Pulmonary artery endothelial cell (primary cell): Measurements from ENCODE around the gene CST11. TPM values are rescaled to one million over a fixed set of nuclear protein-coding genes. Genes with fewer than 3 reads are reported as not detected.

Experiments used
- DNase-seq: peaks from one replicate; pipeline ENCODE4 v3.0.0-alpha.2; 2011; ENCODE audit warnings: low read depth, low spot score
- total RNA-seq: library from RNA; depleted of rRNA; stranded (reverse); fragments of >200 nt; gene quantifications from 2 replicates; pipeline ENCODE4 v1.2.3, GENCODE V29; 2014

The CST11 gene
- total RNA-seq, 1 donor from 2014 or later, result not detected

DNA sequence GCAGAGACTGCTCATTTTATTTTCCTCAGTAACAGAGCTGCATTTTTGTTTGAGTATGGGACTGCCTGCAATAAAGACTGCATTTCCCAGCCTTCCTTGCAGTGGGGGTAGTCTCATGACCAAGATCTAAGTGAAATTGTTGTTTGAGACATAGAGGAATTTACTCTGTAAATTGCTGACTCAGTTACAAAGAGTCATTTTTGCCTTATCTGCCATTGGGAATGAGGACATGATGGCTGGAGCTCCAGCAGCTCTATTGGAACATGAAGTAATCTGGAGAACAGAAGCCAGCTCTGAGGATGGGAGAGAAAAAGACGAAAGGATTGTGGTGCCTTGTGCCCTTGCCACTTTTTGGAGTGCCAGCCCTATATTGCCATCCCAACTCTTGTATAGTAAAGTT is 2.1 kb upstream of the CST11 start:
- DNase-seq, result no peak

DNA sequence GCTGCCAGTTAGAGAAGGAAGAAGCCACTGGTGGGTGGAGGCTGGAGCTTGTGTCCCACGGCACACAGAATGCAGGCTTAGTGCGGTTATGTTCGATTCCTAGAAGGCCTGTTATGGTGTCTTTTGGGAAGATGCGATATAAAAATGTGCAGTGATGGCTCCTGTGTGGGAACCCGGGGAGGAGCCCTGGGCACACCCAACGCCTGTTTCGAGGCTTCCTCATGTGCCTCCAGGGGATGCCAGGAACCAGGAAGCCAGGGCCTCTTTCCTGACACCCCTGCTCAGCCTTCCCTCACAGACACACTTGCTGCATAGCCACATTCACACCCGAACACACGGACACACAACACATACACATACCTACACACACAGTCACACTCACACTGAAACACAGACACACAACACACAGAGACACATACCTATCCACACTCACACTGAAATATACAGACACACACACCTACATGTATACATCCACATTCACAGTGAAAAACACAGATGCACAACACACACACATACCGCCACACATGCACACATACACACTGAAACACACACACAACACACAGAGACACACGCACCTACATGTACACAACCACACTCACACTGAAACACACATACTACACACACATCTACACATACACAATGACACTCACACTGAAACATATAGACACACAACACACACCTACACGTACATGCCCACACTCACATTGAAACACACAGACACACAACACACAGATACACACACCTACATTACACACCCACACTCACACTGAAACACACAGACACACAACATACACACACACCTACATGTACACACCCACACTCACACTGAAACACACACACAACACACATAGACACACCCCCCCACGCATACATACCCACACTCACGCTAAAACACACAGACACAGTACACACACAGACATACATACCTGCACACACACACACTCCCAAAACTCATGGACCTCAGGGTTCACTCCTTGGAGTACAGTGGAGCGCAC is 1.2 kb upstream of the CST11 start:
- no peak for DNase-seq

DNA sequence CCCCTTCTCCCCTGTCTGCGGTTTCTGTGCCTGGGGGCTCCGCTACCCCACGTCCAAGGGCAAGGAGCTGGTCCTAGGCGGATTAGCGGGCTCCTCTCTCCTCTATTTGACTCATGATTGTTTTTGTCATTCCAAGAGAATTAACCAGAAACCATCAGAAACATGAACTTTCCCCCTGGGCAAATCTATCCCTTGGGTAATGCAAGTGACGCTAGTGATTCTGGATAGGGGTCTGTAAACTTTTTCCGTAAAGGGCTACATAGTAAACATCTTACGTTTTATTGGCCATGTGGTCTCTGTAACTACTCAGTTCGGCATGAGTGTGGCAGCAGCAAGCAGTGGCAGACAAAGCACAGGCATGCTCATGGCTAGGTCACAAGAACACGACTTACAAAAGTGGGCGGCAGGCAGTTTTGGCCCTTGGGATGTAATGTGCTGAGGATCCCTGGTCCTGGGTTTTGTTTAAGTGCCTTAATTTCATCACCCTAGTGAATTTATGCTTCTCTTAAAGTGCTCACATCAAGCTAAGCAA is 654 bp downstream of the CST11 start:
- no peak for DNase-seq

DNA sequence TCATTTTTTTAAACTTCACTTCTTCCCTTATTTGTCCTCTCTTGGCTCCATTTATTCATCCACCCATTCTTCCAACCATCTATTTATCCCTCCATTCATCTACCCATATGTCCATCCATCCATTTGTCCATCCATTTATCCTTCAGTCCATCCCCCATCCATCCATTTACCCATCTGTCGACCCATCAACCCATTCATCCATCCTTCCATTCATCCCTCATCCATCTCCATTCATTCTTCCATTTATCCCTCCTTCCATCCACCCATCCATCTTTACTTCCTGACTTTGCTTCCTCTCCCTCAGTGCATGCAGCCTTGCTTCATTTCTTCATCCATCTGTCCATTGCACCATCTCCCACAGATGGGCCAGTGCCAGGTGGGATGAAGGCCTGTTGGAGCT is 1.8 kb downstream of the CST11 start:
- no peak for DNase-seq

DNA sequence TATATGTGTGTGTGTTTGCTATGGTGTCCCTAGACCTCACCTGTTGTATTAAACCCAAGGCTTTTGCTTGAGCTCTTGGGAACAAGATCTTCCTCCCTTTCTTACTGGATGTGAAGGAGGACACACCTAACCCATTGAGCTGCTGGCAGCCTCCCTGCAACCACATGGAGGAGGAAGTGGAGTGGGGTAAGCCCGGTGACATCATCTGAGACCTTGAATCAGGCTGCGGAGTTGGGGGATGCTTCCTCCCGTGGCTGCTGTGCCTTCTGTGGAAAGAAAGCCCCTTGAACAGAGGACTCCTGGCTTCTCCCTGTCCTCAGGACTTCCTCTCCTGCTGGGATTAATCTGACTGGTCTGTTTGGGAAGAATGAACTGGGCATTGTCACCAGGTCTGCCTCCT is 3.3 kb downstream of the CST11 start:
- no peak for DNase-seq

DNA sequence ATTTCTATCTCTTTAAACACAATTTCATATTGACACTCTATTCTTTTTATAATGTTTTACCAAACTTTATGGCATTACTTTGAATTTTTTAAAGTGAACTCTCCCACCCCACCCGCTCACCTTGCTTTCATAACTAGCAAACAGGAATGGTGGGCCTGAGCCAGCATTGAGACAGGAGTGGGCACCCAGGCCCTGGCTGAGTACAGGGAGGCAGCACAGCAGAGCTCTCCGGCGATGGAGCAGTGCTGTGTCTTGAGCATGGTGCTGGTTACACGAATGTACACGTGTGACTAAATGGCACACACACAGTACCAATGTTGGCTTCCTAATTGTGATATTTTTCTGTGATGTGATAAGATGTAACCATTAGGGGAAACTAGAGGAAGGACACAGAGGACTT is 4.5 kb downstream of the CST11 start:
- no peak for DNase-seq

DNA sequence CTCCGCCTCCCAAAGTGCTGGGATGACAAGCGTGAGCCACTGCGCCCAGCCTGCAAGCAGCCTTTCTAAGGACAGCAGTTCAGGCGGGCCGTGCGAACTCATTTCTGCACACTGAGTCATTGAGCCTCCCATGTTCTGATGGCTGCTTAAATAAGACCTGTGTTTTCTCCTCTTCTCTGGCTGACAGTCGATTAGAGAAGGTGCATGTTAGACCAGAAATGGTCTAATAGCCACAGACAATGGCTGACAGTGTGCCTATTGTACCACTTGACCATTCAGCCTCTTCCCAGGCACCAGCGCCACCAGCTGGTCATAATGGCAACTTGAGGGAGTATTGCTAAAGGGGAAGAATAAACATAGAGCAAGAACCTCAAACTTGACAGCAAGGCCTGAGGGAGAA is 6.2 kb downstream of the CST11 start:
- DNase-seq, result no peak

DNA sequence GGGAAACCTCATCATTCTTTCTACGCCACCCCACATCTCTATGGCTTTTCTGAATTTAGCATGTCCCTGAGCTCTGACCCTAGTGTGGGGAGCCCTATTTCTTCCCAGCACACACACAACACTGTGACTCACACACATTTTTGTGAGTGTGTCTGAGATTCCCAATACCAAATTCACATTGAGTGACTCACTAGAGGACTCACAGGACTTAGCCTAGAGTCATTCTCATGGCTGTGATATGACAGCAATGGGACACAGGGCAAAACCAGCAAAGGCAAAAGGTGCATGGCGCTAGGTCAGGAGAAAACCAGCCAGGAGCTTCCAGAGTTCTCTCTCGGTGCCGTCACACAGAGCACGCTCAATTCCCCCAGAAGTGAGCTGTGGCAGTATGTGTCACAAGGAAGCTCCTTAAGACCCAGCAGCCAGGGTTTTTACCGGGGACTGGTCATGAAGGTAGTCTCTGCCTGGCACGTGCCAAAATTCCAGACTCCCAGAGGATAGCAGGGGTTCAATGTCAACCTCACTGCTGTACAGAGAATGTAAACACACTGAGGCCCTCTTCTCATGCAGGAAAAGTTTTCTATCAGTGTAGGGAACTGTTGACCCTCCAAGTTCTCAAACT is 7.0 kb downstream of the CST11 start:
- no peak for DNase-seq

DNA sequence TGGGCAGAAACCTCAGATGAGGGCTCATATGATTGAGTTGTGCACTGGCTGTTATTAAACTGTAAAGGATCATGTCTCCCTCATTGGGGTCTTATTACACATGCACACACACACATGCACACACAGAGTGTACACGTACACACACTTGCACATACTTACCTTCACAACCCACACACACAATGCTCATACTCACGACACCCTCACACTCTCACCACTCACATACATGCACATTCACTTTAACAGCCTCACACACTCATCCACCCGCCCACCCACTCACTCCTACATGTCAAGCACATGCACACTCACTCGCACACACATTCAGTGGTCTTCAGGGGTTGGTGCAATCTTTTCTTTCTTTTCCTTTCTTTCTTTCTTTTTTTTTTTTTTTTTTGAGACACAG is 7.8 kb downstream of the CST11 start:
- DNase-seq, result no peak

DNA sequence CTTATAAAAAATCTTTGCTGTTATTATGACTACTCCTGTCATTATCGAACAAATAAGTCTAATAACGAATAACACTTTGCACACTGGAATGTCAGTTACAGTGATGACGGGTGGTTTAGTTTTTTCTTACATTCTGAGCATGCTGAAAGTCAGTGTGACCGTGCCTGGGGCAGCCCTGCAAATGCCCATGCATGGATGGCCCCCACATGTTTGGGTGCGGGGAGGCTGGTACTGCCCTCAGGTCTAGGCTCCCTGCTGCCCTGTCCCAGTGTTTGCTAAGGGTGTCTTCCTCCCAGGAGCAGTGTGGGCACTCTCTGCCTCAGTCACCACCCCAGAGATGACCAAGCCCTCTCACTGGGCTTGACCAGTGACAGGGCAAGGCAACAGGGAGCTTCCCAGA is 10.2 kb downstream of the CST11 start:
- DNase-seq, result no peak

DNA sequence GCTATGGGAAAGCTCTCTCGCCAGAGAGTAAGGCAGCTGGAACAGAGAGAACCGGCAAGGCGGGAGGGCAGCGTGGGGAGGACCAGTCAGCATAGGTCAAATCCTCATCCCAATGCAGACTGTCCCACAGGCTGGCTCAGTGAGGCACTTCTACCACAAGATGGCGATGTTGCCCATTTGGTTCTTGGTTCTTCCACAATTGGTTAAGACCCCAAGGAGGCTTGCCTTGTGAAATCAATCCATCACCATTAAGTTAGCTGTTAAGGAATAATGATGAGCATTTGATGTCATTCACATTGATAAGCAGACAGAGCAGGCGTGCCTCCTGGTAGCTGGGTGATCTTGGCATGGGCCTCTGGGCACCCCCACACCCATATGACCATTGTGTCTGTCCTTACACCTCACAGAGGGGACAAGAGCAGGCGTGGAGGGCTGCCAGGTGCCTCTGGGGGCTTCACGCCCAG is 10.8 kb downstream of the CST11 start:
- DNase-seq, result no peak

DNA sequence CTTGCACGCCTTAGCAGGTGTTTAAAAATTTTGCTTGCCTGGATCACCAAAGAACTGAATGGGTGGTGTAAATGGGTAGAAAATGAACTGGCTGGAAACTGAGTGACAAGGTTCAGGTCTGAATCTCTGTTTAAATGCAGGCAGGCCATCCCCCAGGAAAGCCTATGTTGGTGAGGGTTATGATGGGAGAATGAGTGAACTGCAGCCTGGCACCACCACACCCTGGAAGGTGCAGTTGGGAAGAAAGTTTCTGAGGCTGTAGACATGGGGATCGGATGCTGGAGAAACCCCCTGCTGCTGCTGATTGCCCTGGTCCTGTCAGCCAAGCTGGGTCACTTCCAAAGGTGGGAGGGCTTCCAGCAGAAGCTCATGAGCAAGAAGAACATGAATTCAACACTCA is 12.7 kb downstream of the CST11 start:
- DNase-seq, result no peak

DNA sequence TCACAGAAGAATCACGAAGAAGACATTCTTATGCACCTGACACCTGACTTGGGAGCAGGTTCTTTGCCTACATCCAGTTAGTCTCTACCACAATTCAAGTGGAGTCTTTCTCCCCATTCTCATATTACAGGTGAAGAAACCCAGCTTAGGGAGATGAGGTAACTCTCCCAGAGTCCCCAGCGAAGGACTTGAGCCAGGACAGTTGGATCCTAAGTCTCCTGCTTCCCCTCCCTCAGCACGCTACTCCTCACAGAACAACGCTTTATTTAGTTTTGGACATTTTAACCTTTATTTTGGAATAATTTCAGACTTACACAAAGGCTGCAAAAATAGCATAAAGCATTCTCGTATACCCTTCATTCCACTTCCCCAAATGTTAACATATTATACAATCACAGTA is 14.0 kb downstream of the CST11 start:
- no peak for DNase-seq

DNA sequence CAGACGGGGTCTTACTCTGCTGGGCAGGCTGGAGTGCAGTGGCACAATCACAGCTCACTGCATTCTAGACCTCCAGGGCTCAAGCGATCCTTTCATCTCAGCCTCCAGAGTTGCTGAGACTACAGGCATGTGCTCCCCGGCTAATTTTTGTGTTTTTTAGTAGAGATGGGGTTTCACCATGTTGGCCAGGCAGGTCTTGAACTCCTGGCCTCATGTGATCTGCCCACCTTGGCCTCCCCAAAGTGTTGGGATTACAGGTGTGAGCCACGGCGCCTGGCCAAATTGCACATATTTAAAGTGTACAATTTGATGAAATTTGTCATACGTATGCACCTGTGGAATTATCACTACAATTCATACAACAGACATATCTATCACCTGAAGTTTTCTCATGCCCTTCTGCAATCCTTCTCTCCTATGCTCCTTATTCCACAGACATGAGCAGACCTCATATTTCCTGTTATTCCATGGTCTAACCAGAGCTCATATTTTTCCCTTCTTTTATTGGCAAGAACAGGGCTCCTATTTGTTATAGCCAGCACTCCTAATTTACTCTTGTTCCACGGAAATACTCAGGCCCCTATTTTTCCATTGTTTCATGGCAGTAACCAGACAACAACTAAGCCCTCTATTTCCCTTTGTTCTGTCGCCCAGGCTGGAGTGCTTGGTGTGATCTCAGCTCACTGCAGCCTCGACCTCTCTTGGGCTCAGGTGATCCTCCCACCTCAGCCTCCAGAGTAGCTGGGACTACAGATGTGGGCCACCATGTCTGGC is 15.4 kb downstream of the CST11 start:
- DNase-seq, result no peak

DNA sequence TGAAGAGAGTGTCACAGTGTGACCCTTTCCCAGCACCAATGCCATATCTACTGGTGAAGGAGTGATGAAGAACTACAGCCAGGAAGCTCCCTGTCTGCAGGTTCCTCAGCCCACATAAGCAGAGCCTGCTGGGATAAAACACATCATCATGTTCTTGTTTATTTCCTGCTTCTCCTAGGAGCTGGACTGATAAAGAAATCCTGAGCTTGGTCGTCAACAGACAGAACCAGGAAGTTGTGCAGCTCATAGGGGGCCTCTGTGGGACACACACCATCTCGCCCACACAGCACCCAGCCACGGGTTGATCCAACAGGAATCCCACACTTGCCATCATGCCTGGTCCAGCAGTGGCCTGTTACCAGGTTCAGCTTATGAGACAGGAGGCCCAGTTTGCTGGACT is 16.0 kb downstream of the CST11 start:
- DNase-seq, result no peak

DNA sequence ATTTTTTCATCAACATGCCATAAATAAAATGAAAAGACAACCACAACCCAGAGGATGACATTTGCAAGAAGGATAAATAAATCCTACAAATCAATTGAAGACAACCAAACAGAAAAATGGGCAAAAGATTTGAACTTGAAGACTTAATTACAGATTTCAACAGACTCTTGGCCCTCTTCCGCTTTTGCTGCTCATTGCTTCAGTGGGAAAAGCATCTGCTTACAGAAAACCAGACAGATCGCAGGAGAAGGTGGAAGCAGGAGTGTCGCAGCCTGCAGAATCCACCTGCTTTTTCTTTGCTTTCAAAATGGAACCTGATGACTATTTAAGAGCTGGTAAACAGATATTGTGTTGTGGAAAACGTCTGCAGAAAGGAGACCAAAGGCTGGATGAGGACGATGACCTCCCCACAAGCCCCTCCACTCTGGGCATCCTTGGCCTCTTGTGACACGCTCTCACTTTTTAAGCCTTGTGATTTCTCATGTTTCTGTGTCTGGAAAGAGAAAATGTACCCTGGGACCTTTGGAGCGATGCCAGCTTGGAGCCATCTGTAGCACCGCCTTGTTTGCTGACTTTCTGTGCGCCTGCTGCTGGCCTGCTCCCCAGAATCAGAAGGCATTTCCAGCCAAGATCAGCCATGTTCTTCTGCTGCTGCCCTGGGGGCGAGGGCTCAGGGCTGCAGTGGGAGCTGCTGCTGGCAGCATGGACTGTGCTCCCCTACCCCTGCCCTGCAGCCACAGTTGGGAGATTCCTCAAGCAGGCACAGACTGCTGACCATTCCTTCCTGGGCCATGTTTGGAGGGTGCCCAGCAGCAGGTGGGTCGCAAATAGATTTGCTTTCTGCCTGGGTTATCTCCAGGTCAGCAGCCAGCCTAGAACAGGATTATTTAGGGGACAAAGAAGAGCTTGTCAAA is 16.8 kb downstream of the CST11 start:
- no peak for DNase-seq

DNA sequence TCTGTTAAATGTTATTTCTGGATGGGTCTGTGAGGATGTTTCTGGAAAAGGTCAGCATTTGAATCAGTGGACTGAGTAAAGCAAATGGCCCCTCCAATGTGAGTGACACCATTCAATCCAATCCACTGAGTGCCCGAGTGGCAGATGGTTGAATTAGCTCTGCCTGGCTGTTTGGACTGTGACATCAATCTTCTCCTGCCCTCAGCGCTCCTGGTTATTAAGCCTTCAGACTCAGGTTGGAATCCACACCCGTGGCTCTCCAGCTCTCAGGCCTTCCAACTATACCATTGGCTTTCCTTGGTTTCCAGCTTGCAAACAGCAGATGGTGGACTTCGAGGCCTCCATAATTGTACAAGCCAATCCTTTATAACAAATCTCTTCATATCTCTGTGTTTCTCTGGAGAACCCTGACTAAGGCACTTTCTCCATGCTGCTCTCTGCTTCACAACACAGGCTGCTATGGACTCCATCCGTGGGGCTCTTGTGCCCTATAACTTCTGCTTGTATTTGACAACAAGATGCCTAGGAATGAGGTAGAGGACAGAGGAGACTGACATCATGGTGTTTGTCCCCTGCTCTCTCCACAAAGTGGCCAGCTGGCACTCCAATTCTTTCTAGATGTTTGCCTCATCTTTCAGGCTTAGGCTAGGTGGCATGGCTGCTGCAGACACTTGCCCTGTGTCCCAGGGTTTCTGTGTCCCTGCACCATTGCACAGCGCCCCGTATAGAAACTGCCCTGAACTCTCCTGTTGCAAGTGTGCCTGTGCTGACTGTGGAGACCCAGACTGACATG is 18.0 kb downstream of the CST11 start:
- no peak for DNase-seq

DNA sequence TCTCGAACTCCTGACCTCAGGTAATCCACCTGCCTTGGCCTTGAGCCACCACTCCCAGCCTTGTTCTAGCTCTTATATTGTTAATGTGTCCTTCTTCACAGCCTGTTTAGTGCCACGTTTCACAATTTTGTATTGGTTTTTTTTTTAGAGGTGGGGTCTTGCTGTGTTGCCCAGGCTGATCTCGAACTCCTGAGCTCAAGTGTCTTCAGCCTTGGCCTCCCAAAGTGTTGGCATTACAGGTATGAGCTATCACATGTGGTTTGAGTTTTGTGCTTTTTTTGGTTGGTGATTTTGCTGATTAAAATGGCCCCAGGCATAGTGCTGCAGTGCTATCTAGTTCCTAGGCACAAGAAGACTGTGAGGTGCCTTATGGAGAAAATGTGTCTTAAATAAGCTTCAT is 19.0 kb downstream of the CST11 start:
- DNase-seq, result no peak

DNA sequence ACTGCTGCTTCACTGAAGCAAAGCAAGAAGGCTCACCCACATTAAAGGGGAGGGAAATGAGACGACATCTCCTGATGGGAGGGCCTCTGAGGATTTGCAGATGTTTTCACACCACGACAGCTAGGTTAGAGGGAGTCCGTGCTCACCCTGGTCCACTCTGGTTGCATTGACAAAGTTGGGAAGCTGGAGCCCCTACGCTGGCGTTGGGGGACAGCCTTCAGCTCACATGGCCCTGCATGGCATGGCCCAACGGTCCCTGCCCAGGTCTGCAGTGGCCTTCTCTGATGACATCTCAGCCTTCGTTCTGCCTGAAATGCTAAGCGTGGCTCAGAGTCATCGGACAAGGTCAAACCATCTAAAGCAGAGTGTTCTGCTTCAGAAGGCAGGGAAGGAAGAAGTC is 27.5 kb downstream of the CST11 start:
- no peak for DNase-seq
